Suprapubic skin (tissue), 4 donors: ENCODE results near the gene PRKD3. TPM values are rescaled to one million over a fixed set of nuclear protein-coding genes. Genes with fewer than 3 reads are reported as not detected.

Experiments used
- DNase-seq, 2 donors: peaks; one replicate each; pipeline ENCODE4 v3.0.0-alpha.2; 2019; ENCODE audit warnings: low spot score in 2 of 2
- H3K27ac ChIP-seq: fragments of 200-600 bp; sonication (generic); one replicate; pipeline ENCODE4 v1.5.1; 2019
- H3K27me3 ChIP-seq: fragments of 200-600 bp; sonication (generic); one replicate; pipeline ENCODE4 v1.5.1; 2019
- H3K36me3 ChIP-seq: fragments of 200-600 bp; sonication (generic); one replicate; pipeline ENCODE4 v1.5.1; 2019
- H3K4me1 ChIP-seq: fragments of 200-600 bp; sonication (generic); one replicate; pipeline ENCODE4 v1.5.1; 2019
- H3K4me3 ChIP-seq: fragments of 200-600 bp; sonication (generic); one replicate; pipeline ENCODE4 v1.5.1; 2019; ENCODE audit warnings: mild to moderate bottlenecking
- H3K9me3 ChIP-seq: fragments of 200-600 bp; sonication (generic); one replicate; pipeline ENCODE4 v1.5.1; 2019
- CTCF ChIP-seq, 2 donors: fragments of 200-600 bp in 1 of 2; fragments of 450-650 bp in 1 of 2; sonication (generic) in 1 of 2; IDR thresholded peaks; one replicate each; pipeline ENCODE4 v1.5.1; 2016 to 2019; ENCODE audit warnings: antibody characterized with exemption in 2 of 2, mild to moderate bottlenecking in 1 of 2, moderate library complexity in 1 of 2
- EP300 ChIP-seq: sonication (generic); formaldehyde crosslinking; IDR thresholded peaks from one replicate; pipeline ENCODE4 v1.6.1; 2017; ENCODE audit warnings: antibody characterized with exemption
- POLR2A ChIP-seq, 2 donors: fragments of 450-650 bp; IDR thresholded peaks; one replicate each; pipeline ENCODE4 v1.6.1; 2017; ENCODE audit warnings: antibody characterized with exemption in 2 of 2, mild to moderate bottlenecking in 2 of 2, moderate library complexity in 2 of 2
- POLR2AphosphoS5 ChIP-seq, 3 donors: sonication (generic); formaldehyde crosslinking; IDR thresholded peaks; one replicate each; pipeline ENCODE4 v1.6.1; 2017; ENCODE audit warnings: antibody characterized with exemption in 3 of 3
- WGBS: methylation state at CpG from one replicate; pipeline ENCODE4 v1.1.5; 2018; 5-methylcytosine and 5-hydroxymethylcytosine counted together
- total RNA-seq, 4 donors: library from RNA; depleted of rRNA; stranded (reverse); fragments of >200 nt; gene quantifications; one replicate each; pipeline ENCODE4 v1.1.0, GENCODE V29; 2016

PRKD3 gene
- total RNA-seq, 4 donors from 2014 or later: 20.8 to 50.0 (median 34.3) TPM

GRCh38 chr2:37322368-37322767, 2.3 kb downstream of the PRKD3 start:
- Histone ChIP-seq H3K36me3 (no peaks in the 10 kb centered on the region), H3K4me1 (peaks cover 67% of the 10 kb centered on the region), H3K4me3 (peak overlapping the region; percentile 82), H3K9me3 (no peaks in the 10 kb centered on the region), H3K27ac (no peak overlapping the region), H3K27me3 (no peaks in the 10 kb centered on the region)
- DNase-seq: no peak
- TF ChIP-seq POLR2A (IDR thresholded peaks at IDR 0.05) (no peak), EP300 (no peak), CTCF (IDR thresholded peaks at IDR 0.05) (no peak), POLR2AphosphoS5 (IDR thresholded peaks at IDR 0.05) (no peak)

GRCh38 chr2:37321029-37321682, 3.5 kb downstream of the PRKD3 start:
- Histone ChIP-seq H3K36me3 (peaks cover 1% of the 10 kb centered on the region), H3K4me1 (peaks cover 68% of the 10 kb centered on the region)
- WGBS: 69% methylated on average over 4 of the region's 4 CpGs

GRCh38 chr2:37319754-37320609, 4.7 kb downstream of the PRKD3 start:
- no peak for DNase-seq
- H3K36me3 ChIP-seq: peaks cover 7% of the 10 kb centered on the region
- TF ChIP-seq CTCF (IDR thresholded peaks at IDR 0.05) (no peak), POLR2AphosphoS5 (IDR thresholded peaks at IDR 0.05) (no peak), POLR2A (IDR thresholded peaks at IDR 0.05) (no peak), EP300 (no peak)
- peaks cover 60% of the 10 kb centered on the region for H3K4me1 ChIP-seq
- no peaks in the 10 kb centered on the region for H3K9me3 ChIP-seq
- H3K27me3 ChIP-seq: no peaks in the 10 kb centered on the region
- H3K27ac ChIP-seq: no peak overlapping the region
- WGBS: 85% methylated on average over 12 of the region's 12 CpGs
- H3K4me3 ChIP-seq: no peak overlapping the region

More at GRCh38 chr2:37321029-37321682, 3.5 kb downstream of the PRKD3 start:
- no peaks in the 10 kb centered on the region for H3K9me3 ChIP-seq
- H3K4me3 ChIP-seq: no peak overlapping the region
- no peaks in the 10 kb centered on the region for H3K27me3 ChIP-seq
- DNase-seq: no peak
- no peak overlapping the region for H3K27ac ChIP-seq
- no peak for TF ChIP-seq POLR2AphosphoS5 (IDR thresholded peaks at IDR 0.05)
- TF ChIP-seq EP300: no peak
- no peak for TF ChIP-seq CTCF (IDR thresholded peaks at IDR 0.05)
- no peak for TF ChIP-seq POLR2A (IDR thresholded peaks at IDR 0.05)

GRCh38 chr2:37318401-37318800, 6.2 kb downstream of the PRKD3 start:
- Histone ChIP-seq H3K4me3 (no peak overlapping the region), H3K27ac (no peak overlapping the region), H3K4me1 (peaks cover 57% of the 10 kb centered on the region), H3K27me3 (no peaks in the 10 kb centered on the region), H3K36me3 (peaks cover 7% of the 10 kb centered on the region), H3K9me3 (no peaks in the 10 kb centered on the region)
- no peak for TF ChIP-seq CTCF (IDR thresholded peaks at IDR 0.05)
- no peak for TF ChIP-seq POLR2A (IDR thresholded peaks at IDR 0.05)
- TF ChIP-seq POLR2AphosphoS5 (IDR thresholded peaks at IDR 0.05): no peak
- TF ChIP-seq EP300: no peak
- no peak for DNase-seq
- WGBS: 40% methylated on average over 5 of the region's 5 CpGs

GRCh38 chr2:37317746-37318145, 6.9 kb downstream of the PRKD3 start:
- H3K36me3 ChIP-seq: peaks cover 7% of the 10 kb centered on the region
- no peaks in the 10 kb centered on the region for H3K27me3 ChIP-seq
- TF ChIP-seq POLR2AphosphoS5 (IDR thresholded peaks at IDR 0.05): no peak
- no peak for TF ChIP-seq CTCF (IDR thresholded peaks at IDR 0.05)
- TF ChIP-seq EP300: no peak
- TF ChIP-seq POLR2A (IDR thresholded peaks at IDR 0.05): no peak
- H3K4me3 ChIP-seq: no peak overlapping the region
- H3K4me1 ChIP-seq: peaks cover 50% of the 10 kb centered on the region
- H3K9me3 ChIP-seq: no peaks in the 10 kb centered on the region
- H3K27ac ChIP-seq: no peak overlapping the region
- DNase-seq: no peak
- 82% methylated on average over 1 of the region's 1 CpG for WGBS
